Activated T-helper 1 cell treated with Interleukin-2 at 50 U/mL for 16 hours (primary cell): ENCODE data around the gene ABCA8.
"Not testable (repeated sequence)": the region's sequence is repeated elsewhere in the genome, so short reads cannot be mapped to it uniquely, and the experiment has no call there.

Experiments used
- DNase-seq: peaks from one replicate; pipeline ENCODE4 v3.0.0-alpha.2; 2020; ENCODE audit warnings: low read depth

ABCA8 gene

GRCh38 chr17:68824185-68824584, 131.0 kb downstream of the ABCA8 start:
- DNase-seq, result not testable (repeated sequence)

GRCh38 chr17:68822719-68823289, 132.4 kb downstream of the ABCA8 start:
- no peak for DNase-seq

GRCh38 chr17:68821860-68822696, 133.1 kb downstream of the ABCA8 start:
- DNase-seq, result no peak

GRCh38 chr17:68820825-68821481, 134.2 kb downstream of the ABCA8 start:
- DNase-seq, result no peak

- DNase-seq, result no peak
Measured at GRCh38 chr17:68820476-68820824, 134.7 kb downstream of the ABCA8 start.

GRCh38 chr17:68819465-68819864, 135.7 kb downstream of the ABCA8 start:
- no peak for DNase-seq
